Brain microvascular endothelial cell (primary cell): ENCODE results near the gene UBE2R2.
A peak's percentile ranks its signal among the peaks of the same experiment; 100 is the strongest.
"Not testable (repeated sequence)": the region's sequence is repeated elsewhere in the genome, so short reads cannot be mapped to it uniquely, and the experiment has no call there.

Source experiments
- DNase-seq: peaks from one replicate; pipeline ENCODE4 v3.0.0-alpha.2; 2020
- H3K27ac ChIP-seq: fragments of 250-450 bp; sonication (Bioruptor Pico); 2 replicates; pipeline ENCODE4 v1.5.1; 2020; ENCODE audit warnings: mild to moderate bottlenecking, moderate library complexity
- H3K27me3 ChIP-seq: fragments of 250-450 bp; sonication (Bioruptor Pico); replicated peaks from 2 replicates; pipeline ENCODE4 v1.5.1; 2020; ENCODE audit warnings: mild to moderate bottlenecking
- H3K36me3 ChIP-seq: fragments of 250-450 bp; sonication (Bioruptor Pico); replicated peaks from 2 replicates; pipeline ENCODE4 v1.5.1; 2020; ENCODE audit warnings: mild to moderate bottlenecking
- H3K4me3 ChIP-seq: 2 replicates; pipeline ENCODE4 v1.5.1; 2011; ENCODE audit warnings: low read depth, mild to moderate bottlenecking, control low read depth, low read length, moderate library complexity
- in situ Hi-C: cut with HindIII; loops from 2 replicates; pipeline ENCODE4 v1.10.0; 2017; ENCODE audit warnings: low sequenced_read_pairs, low pct_ligation_motif_present
- TF ChIP-seq, protein P1 (sequence below): IDR thresholded peaks from 2 replicates; pipeline ENCODE4 v1.5.1; 2011; ENCODE audit warnings: low read depth, mild to moderate bottlenecking, moderate library complexity, low read length, control low read depth, inconsistent platforms; ENCODE audit errors: missing control alignments

UBE2R2 gene

DNA sequence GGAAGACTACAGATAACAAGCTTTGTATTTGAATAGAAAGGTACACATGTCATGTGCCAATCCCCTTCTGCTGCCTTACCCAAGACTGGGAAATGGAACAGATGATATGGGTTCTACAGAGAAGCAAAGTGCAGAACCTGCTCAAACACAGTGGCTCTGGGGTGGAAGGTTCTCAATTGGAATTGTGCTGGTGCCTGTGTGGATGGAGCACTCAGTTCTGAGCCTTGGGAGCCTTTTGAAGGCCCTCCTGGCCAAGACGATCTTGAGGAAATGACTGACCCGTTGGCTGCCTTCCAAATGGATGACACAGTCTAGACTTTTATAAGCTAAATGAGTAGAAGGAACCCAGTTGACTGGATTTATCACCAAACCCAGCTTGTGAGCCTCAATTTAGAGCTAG lies 25.8 kb upstream of the UBE2R2 start:
- Histone ChIP-seq H3K27ac (no peak overlapping the region), H3K36me3 (no peaks in the 10 kb centered on the region), H3K27me3 (no peaks in the 10 kb centered on the region), H3K4me3 (no peak overlapping the region)
- TF ChIP-seq, protein P1, sequence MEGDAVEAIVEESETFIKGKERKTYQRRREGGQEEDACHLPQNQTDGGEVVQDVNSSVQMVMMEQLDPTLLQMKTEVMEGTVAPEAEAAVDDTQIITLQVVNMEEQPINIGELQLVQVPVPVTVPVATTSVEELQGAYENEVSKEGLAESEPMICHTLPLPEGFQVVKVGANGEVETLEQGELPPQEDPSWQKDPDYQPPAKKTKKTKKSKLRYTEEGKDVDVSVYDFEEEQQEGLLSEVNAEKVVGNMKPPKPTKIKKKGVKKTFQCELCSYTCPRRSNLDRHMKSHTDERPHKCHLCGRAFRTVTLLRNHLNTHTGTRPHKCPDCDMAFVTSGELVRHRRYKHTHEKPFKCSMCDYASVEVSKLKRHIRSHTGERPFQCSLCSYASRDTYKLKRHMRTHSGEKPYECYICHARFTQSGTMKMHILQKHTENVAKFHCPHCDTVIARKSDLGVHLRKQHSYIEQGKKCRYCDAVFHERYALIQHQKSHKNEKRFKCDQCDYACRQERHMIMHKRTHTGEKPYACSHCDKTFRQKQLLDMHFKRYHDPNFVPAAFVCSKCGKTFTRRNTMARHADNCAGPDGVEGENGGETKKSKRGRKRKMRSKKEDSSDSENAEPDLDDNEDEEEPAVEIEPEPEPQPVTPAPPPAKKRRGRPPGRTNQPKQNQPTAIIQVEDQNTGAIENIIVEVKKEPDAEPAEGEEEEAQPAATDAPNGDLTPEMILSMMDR, result no peak
- in situ Hi-C loops, result no loop called here
- DNase-seq, result peak; percentile 79

DNA sequence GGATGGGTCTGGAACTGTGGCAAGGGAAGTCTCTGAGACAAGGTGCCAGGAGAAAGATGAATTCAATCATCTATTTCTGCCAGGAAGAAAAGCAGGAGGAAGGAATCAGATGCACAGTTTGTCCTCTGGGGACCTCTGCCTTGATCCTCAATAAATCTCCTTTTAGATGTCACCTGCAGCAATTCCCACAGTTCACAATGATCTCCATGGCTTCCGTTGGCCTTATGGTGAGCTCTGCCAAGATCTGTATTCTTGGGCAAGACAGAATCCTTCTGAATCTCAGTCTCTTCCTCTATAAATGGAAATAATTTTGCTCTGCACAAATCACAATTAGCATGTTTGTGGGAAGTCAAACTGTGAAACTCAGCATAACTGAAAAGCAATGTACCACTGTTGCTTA lies 23.5 kb upstream of the UBE2R2 start:
- H3K36me3 ChIP-seq, DNase-seq, H3K27ac ChIP-seq, H3K27me3 ChIP-seq, H3K4me3 ChIP-seq, in situ Hi-C loops: not testable (repeated sequence)

- no peaks in the 10 kb centered on the region for H3K36me3 ChIP-seq
- DNase-seq, result no peak
- in situ Hi-C loops, result no loop called here
These were observed 22.4 kb upstream of the UBE2R2 start for GRCh38 chr9:33794560-33794959.

GRCh38 chr9:33795281-33795680 lies 21.7 kb upstream of the UBE2R2 start, which contains the start of gene PRSS3:
PRSS3 (plus strand) TSS chr9:33795561; CDS start chr9:33795574, 13 bp downstream.
- Histone ChIP-seq H3K4me3 (no peak within 1 kb of the TSS), H3K36me3 (no peaks in the 10 kb centered on the region), H3K27me3 (no peaks in the 10 kb centered on the region), H3K27ac (no peak within 1 kb of the TSS)
- no peak for DNase-seq
- TF ChIP-seq, protein P1, result no peak
- in situ Hi-C loops, result no loop called here

More at GRCh38 chr9:33794560-33794959, 22.4 kb upstream of the UBE2R2 start:
- TF ChIP-seq, protein P1, result no peak
- Histone ChIP-seq H3K4me3 (no peak overlapping the region), H3K27me3 (no peaks in the 10 kb centered on the region), H3K27ac (no peak overlapping the region)

GRCh38 chr9:33795819-33796218 lies 21.1 kb upstream of the UBE2R2 start:
- in situ Hi-C loops, result no loop called here
- Histone ChIP-seq H3K27me3 (no peaks in the 10 kb centered on the region), H3K4me3 (no peak overlapping the region), H3K27ac (no peak overlapping the region), H3K36me3 (no peaks in the 10 kb centered on the region)
- no peak for DNase-seq
- TF ChIP-seq, protein P1, result no peak

DNA sequence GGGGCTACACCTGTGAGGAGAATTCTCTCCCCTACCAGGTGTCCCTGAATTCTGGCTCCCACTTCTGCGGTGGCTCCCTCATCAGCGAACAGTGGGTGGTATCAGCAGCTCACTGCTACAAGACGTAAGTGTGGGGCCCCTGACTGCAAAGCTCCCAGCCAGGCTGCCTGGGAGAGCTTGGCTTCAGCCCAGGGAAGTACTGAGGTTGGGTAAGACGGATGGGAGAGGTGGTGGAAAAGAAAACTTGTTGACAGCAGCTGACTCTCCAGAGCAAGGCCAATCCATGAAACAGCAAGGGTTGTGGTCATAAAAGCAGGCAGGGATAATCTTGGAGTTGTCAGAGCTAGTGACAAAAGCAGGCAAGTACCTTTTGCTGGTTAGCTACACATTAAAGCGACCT lies 20.3 kb upstream of the UBE2R2 start:
- in situ Hi-C loops, result not testable (repeated sequence)

DNA sequence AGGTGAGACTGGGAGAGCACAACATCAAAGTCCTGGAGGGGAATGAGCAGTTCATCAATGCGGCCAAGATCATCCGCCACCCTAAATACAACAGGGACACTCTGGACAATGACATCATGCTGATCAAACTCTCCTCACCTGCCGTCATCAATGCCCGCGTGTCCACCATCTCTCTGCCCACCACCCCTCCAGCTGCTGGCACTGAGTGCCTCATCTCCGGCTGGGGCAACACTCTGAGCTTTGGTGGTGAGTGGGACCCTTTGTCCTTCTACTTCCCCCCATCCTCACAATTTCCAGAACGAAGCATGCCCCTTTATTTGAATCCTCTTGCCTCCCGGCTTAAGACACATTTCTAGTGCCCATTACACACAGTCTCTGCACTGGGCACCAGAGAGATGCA lies 19.1 kb upstream of the UBE2R2 start:
- Histone ChIP-seq H3K4me3 (no peak overlapping the region), H3K36me3 (no peaks in the 10 kb centered on the region), H3K27ac (no peak overlapping the region), H3K27me3 (no peaks in the 10 kb centered on the region)
- no peak for DNase-seq
- TF ChIP-seq, protein P1, result no peak
- in situ Hi-C loops, result no loop called here

More for the DNA sequence above, 20.3 kb upstream of the UBE2R2 start:
- not testable (repeated sequence) for H3K36me3 ChIP-seq, H3K27ac ChIP-seq, H3K27me3 ChIP-seq, H3K4me3 ChIP-seq, DNase-seq
